H9 (cell line): ENCODE data around the gene RPS21. TPM values are rescaled to one million over a fixed set of nuclear protein-coding genes. Genes with fewer than 3 reads are reported as not detected.

Experiments used
- DNase-seq: peaks from one replicate; pipeline ENCODE4 v3.0.0-alpha.2; 2017
- H2AFZ ChIP-seq: one replicate; pipeline ENCODE4 v1.6.1; 2013; ENCODE audit warnings: mild to moderate bottlenecking, low read length, control low read depth, moderate library complexity
- H2AK5ac ChIP-seq: 2 replicates; pipeline ENCODE4 v1.6.1; 2013; ENCODE audit warnings: low read length, control low read depth, mixed read lengths; ENCODE audit not compliant: insufficient read length
- H2BK120ac ChIP-seq: one replicate; pipeline ENCODE4 v1.6.1; 2013; ENCODE audit warnings: low read depth, mild to moderate bottlenecking, low read length, control low read depth, inconsistent platforms; ENCODE audit not compliant: poor library complexity, severe bottlenecking
- H2BK12ac ChIP-seq: 2 replicates; pipeline ENCODE4 v1.6.1; 2013; ENCODE audit warnings: low read length, control low read depth, mixed read lengths, low read depth; ENCODE audit not compliant: insufficient read length
- H2BK15ac ChIP-seq: 2 replicates; pipeline ENCODE4 v1.6.1; 2013; ENCODE audit warnings: low read depth, low read length, control low read depth
- H2BK20ac ChIP-seq: one replicate; pipeline ENCODE4 v1.6.1; 2013; ENCODE audit warnings: low read depth, mild to moderate bottlenecking, low read length, control low read depth, inconsistent platforms; ENCODE audit not compliant: poor library complexity, severe bottlenecking
- H2BK5ac ChIP-seq: 2 replicates; pipeline ENCODE4 v1.6.1; 2013; ENCODE audit warnings: low read length, control low read depth, mixed read lengths; ENCODE audit not compliant: insufficient read length
- H3K14ac ChIP-seq: 2 replicates; pipeline ENCODE4 v1.6.1; 2013; ENCODE audit warnings: low read length, control low read depth; ENCODE audit not compliant: insufficient read depth
- H3K18ac ChIP-seq: 2 replicates; pipeline ENCODE4 v1.6.1; 2013; ENCODE audit warnings: low read depth, mild to moderate bottlenecking, mixed read lengths, low read length, control low read depth; ENCODE audit not compliant: insufficient read length
- H3K23ac ChIP-seq: 2 replicates; pipeline ENCODE4 v1.6.1; 2013; ENCODE audit warnings: low read length, control low read depth, mixed read lengths, low read depth; ENCODE audit not compliant: insufficient read length
- H3K23me2 ChIP-seq: 2 replicates; pipeline ENCODE4 v1.6.1; 2013; ENCODE audit warnings: low read depth, mild to moderate bottlenecking, mixed read lengths, low read length, control low read depth; ENCODE audit not compliant: insufficient read length, poor library complexity, severe bottlenecking
- H3K27ac ChIP-seq: 2 replicates; pipeline ENCODE4 v1.5.1; 2013; ENCODE audit warnings: low read length, control low read depth, mixed read lengths, low read depth; ENCODE audit not compliant: insufficient read length
- H3K27me3 ChIP-seq: 2 replicates; pipeline ENCODE4 v1.6.1; 2013; ENCODE audit warnings: low read length, control low read depth, inconsistent platforms; ENCODE audit not compliant: insufficient read depth
- H3K4ac ChIP-seq: 2 replicates; pipeline ENCODE4 v1.6.1; 2013; ENCODE audit warnings: low read depth, mild to moderate bottlenecking, control low read depth, inconsistent platforms, low read length, moderate library complexity
- H3K4me1 ChIP-seq: 2 replicates; pipeline ENCODE4 v1.6.1; 2013; ENCODE audit warnings: low read length, control low read depth, inconsistent platforms; ENCODE audit not compliant: insufficient read depth
- H3K4me2 ChIP-seq: 2 replicates; pipeline ENCODE4 v1.6.1; 2013; ENCODE audit warnings: low read length, control low read depth, mixed read lengths; ENCODE audit not compliant: insufficient read length, insufficient read depth
- H3K56ac ChIP-seq: 2 replicates; pipeline ENCODE4 v1.6.1; 2013; ENCODE audit warnings: low read depth, mild to moderate bottlenecking, mixed read lengths, low read length, control low read depth; ENCODE audit not compliant: insufficient read length
- H3K79me1 ChIP-seq: 2 replicates; pipeline ENCODE4 v1.6.1; 2013; ENCODE audit warnings: low read depth, mild to moderate bottlenecking, moderate library complexity, low read length, control low read depth, inconsistent platforms; ENCODE audit not compliant: insufficient read depth, poor library complexity, severe bottlenecking
- H3K79me2 ChIP-seq: 2 replicates; pipeline ENCODE4 v1.6.1; 2013; ENCODE audit warnings: low read length, control low read depth, inconsistent platforms; ENCODE audit not compliant: insufficient read depth
- H3K9ac ChIP-seq: 2 replicates; pipeline ENCODE4 v1.6.1; 2013; ENCODE audit warnings: low read length, control low read depth, mixed read lengths; ENCODE audit not compliant: insufficient read length; ENCODE audit errors: extremely low read depth
- H3K9me3 ChIP-seq: one replicate; pipeline ENCODE4 v1.6.1; 2013; ENCODE audit warnings: low read depth, low read length, inconsistent platforms; ENCODE audit not compliant: control insufficient read depth
- H3T11ph ChIP-seq: one replicate; pipeline ENCODE4 v1.6.1; 2013; ENCODE audit warnings: mild to moderate bottlenecking, low read length, control low read depth, inconsistent platforms
- H4K20me1 ChIP-seq: one replicate; pipeline ENCODE4 v1.6.1; 2013; ENCODE audit not compliant: control insufficient read depth, insufficient read length, insufficient read depth
- H4K5ac ChIP-seq: 2 replicates; pipeline ENCODE4 v1.6.1; 2013; ENCODE audit warnings: low read depth, mild to moderate bottlenecking, mixed read lengths, low read length, control low read depth; ENCODE audit not compliant: insufficient read length
- H4K8ac ChIP-seq: replicated peaks from 2 replicates; pipeline ENCODE4 v1.6.1; 2013; ENCODE audit warnings: low read length, control low read depth, mixed read lengths, low read depth; ENCODE audit not compliant: insufficient read length
- H4K91ac ChIP-seq: 2 replicates; pipeline ENCODE4 v1.6.1; 2013; ENCODE audit warnings: low read depth, mild to moderate bottlenecking, moderate library complexity, mixed read lengths, low read length, control low read depth; ENCODE audit not compliant: insufficient read length
- H3K27ac Mint-ChIP-seq, 3 experiments: 2 replicates in 2 of 3; 3 replicates in 1 of 3; pipeline ENCODE4 v1.8.0; 2020 to 2021; ENCODE audit warnings: mixed read lengths in 3 of 3, mild to moderate bottlenecking in 1 of 3, moderate library complexity in 1 of 3
- H3K27me3 Mint-ChIP-seq: 2 replicates; pipeline ENCODE4 v1.8.0; 2021; ENCODE audit warnings: low read depth, mild to moderate bottlenecking, moderate library complexity, mixed read lengths
- H3K36me3 Mint-ChIP-seq, 3 experiments: 2 replicates in 2 of 3; 3 replicates in 1 of 3; pipeline ENCODE4 v1.8.0; 2020 to 2021; ENCODE audit warnings: low read depth in 3 of 3, mixed read lengths in 3 of 3; ENCODE audit not compliant: insufficient read depth in 1 of 3
- H3K4me1 Mint-ChIP-seq, 2 experiments: 2 replicates each; pipeline ENCODE4 v1.8.0; 2020; ENCODE audit warnings: mixed read lengths in 2 of 2
- H3K4me3 Mint-ChIP-seq, 2 experiments: 2 replicates in 1 of 2; 3 replicates in 1 of 2; pipeline ENCODE4 v1.8.0; 2020 to 2021; ENCODE audit warnings: mild to moderate bottlenecking in 2 of 2, mixed read lengths in 2 of 2, moderate library complexity in 1 of 2
- H3K9me3 Mint-ChIP-seq, 2 experiments: 2 replicates in 1 of 2; 3 replicates in 1 of 2; pipeline ENCODE4 v1.8.0; 2020; ENCODE audit warnings: mild to moderate bottlenecking in 2 of 2, mixed read lengths in 2 of 2, moderate library complexity in 1 of 2
- CTCF ChIP-seq: fragments of 200-600 bp; sonication (generic); conservative IDR thresholded peaks from 3 replicates; pipeline ENCODE4 v1.8.0; 2021; ENCODE audit warnings: antibody characterized with exemption, mild to moderate bottlenecking
- WGBS: extraction: QIAGEN DNeasy Blood & Tissue Kit; methylation state at CpG from one replicate; pipeline ENCODE4 v1.1.7; 2013; ENCODE audit warnings: missing lambda C conversion rate, low lambda C conversion rate, mixed read lengths; ENCODE audit not compliant: insufficient read length; ENCODE audit errors: extremely low coverage; 5-methylcytosine and 5-hydroxymethylcytosine counted together
- total RNA-seq: library from RNA; stranded (reverse); gene quantifications from 2 replicates; pipeline ENCODE4 v1.2.1, GENCODE V29; 2021

RPS21 gene
- total RNA-seq, 1 experiment from 2014 or later, result 1,715 TPM

- H3K27ac Mint-ChIP-seq, result no peak overlapping the region
- peaks cover 0 to 2% of the 10 kb centered on the region in 2 experiments; a peak in 3 of 5 replicates for H3K9me3 Mint-ChIP-seq
- no peak overlapping the region for H4K91ac ChIP-seq
- no peak overlapping the region for H2BK15ac ChIP-seq
- peaks cover 2% of the 10 kb centered on the region; the same call in 1 of the 2 replicates for H3K27me3 Mint-ChIP-seq
- H2BK5ac ChIP-seq, result no peak overlapping the region
- H3T11ph ChIP-seq, result no peak overlapping the region
- H3K79me1 ChIP-seq, result peaks cover 3% of the 10 kb centered on the region
- peaks cover 10 to 12% of the 10 kb centered on the region in 2 experiments; a peak in 3 of 4 replicates for H3K4me1 Mint-ChIP-seq
- TF ChIP-seq CTCF, result no peak
- no peak overlapping the region for H2BK20ac ChIP-seq
- no peak overlapping the region for H3K23ac ChIP-seq
- no peaks in the 10 kb centered on the region; the same call in 1 of the 2 replicates for H3K79me2 ChIP-seq
- H4K5ac ChIP-seq, result no peak overlapping the region
- H3K9ac ChIP-seq, result no peak overlapping the region
- no peak overlapping the region for H2AFZ ChIP-seq
- no peak overlapping the region for H2AK5ac ChIP-seq
- no peak overlapping the region for H3K18ac ChIP-seq
- H2BK120ac ChIP-seq, result no peak overlapping the region
- H3K36me3 Mint-ChIP-seq, result peaks cover 22 to 36% (median 29%) of the 10 kb centered on the region in 3 experiments; a peak in 6 of 7 replicates
- no peak for DNase-seq
- 0 out of 5 replicates have a peak overlapping the region, but pooled peaks of 1 of the 2 experiments have one; percentile 3 for H3K4me3 Mint-ChIP-seq
- no peaks in the 10 kb centered on the region for H3K9me3 ChIP-seq
- H3K4me2 ChIP-seq, result no peak overlapping the region
- no peak overlapping the region for H3K14ac ChIP-seq
- H2BK12ac ChIP-seq, result no peak overlapping the region
- H3K27me3 ChIP-seq, result no peaks in the 10 kb centered on the region
- WGBS, result no CpG with 5 or more reads among the region's 21 CpGs
- no peak overlapping the region for H3K4ac ChIP-seq
- no peaks in the 10 kb centered on the region for H3K4me1 ChIP-seq
- H4K20me1 ChIP-seq, result peaks cover 6% of the 10 kb centered on the region
- no peak overlapping the region for H4K8ac ChIP-seq
- no peak overlapping the region for H3K56ac ChIP-seq
- no peak overlapping the region for H3K27ac ChIP-seq
- H3K23me2 ChIP-seq, result peaks cover 3% of the 10 kb centered on the region
Observed at GRCh38 chr20:62392621-62393334, 5.9 kb downstream of the RPS21 start.
